Ishikawa (cell line): Measurements from ENCODE around the gene GIGYF1.

Experiments
- CEBPB ChIP-seq: IDR thresholded peaks from 2 replicates; pipeline ENCODE4 v1.6.1; 2012
- EGR1 ChIP-seq: IDR thresholded peaks from 2 replicates; pipeline ENCODE4 v1.6.1; 2012
- EP300 ChIP-seq: IDR thresholded peaks from 2 replicates; pipeline ENCODE4 v1.6.1; 2012; ENCODE audit warnings: borderline replicate concordance
- FOXM1 ChIP-seq: IDR thresholded peaks from 2 replicates; pipeline ENCODE4 v1.6.1; 2012; ENCODE audit warnings: low read depth, borderline replicate concordance
- TEAD4 ChIP-seq: IDR thresholded peaks from 2 replicates; pipeline ENCODE4 v1.6.1; 2012
- YY1 ChIP-seq: IDR thresholded peaks from 2 replicates; pipeline ENCODE4 v1.6.1; 2012; ENCODE audit warnings: low read depth
- TF ChIP-seq, protein P1 (sequence below): IDR thresholded peaks from 2 replicates; pipeline ENCODE4 v1.6.1; 2012; ENCODE audit warnings: low read depth, mild to moderate bottlenecking
- TF ChIP-seq, protein P2 (sequence below): IDR thresholded peaks from 2 replicates; pipeline ENCODE4 v1.6.1; 2012

DNA sequence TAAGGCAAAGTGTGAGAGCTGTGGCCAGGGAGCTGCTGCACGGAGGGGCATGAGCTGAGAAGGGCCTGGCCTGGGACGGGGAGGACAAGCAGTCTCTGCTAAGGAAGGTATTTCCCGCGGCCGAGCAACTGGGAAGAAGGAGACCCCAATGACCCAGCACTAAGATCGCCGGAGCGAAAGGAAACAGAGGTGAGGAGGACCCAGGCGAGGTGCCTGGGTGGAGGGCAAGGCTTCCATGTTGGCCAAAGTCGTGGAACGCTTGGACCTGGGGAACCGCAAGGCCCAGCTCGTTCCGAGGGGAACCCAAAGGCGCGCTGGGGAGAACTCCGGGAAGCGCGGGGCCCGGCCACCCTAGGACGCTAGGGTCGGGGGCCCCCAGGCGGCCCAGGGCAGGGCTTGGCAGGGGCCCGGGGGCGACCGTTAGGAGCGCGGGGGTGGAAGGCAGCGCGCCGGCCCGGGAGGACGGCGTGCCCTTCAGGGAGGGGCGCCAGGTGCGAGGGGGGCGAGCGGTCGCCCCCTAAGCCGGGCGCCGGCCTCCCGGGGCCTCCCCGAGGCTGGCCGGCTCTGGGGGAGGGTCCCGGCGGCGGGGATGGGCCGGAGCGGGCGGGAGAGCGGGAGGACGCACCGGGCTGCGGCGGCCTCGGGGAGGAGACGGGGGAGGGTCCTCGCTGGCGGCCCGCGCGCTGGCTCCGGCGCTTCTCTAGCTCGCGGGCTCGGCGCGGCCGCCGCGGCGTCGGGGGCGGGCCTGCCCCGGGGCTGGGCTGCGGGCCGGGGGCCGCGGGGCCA is 545 bp downstream of the GIGYF1 start:
- TF ChIP-seq, protein P1, sequence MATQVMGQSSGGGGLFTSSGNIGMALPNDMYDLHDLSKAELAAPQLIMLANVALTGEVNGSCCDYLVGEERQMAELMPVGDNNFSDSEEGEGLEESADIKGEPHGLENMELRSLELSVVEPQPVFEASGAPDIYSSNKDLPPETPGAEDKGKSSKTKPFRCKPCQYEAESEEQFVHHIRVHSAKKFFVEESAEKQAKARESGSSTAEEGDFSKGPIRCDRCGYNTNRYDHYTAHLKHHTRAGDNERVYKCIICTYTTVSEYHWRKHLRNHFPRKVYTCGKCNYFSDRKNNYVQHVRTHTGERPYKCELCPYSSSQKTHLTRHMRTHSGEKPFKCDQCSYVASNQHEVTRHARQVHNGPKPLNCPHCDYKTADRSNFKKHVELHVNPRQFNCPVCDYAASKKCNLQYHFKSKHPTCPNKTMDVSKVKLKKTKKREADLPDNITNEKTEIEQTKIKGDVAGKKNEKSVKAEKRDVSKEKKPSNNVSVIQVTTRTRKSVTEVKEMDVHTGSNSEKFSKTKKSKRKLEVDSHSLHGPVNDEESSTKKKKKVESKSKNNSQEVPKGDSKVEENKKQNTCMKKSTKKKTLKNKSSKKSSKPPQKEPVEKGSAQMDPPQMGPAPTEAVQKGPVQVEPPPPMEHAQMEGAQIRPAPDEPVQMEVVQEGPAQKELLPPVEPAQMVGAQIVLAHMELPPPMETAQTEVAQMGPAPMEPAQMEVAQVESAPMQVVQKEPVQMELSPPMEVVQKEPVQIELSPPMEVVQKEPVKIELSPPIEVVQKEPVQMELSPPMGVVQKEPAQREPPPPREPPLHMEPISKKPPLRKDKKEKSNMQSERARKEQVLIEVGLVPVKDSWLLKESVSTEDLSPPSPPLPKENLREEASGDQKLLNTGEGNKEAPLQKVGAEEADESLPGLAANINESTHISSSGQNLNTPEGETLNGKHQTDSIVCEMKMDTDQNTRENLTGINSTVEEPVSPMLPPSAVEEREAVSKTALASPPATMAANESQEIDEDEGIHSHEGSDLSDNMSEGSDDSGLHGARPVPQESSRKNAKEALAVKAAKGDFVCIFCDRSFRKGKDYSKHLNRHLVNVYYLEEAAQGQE = no peak
- TF ChIP-seq, protein P2, sequence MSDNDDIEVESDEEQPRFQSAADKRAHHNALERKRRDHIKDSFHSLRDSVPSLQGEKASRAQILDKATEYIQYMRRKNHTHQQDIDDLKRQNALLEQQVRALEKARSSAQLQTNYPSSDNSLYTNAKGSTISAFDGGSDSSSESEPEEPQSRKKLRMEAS = no peak
- TF ChIP-seq EGR1 (no peak), CEBPB (no peak), EP300 (no peak), YY1 (no peak), TEAD4 (no peak), FOXM1 (no peak)
